GM10248 (cell line): ENCODE results near the gene GTF2H2.
"Not testable (repeated sequence)": the region's sequence is repeated elsewhere in the genome, so short reads cannot be mapped to it uniquely, and the experiment has no call there.

ENCODE experiments used
- CTCF ChIA-PET: fragments of 300-600 bp; sonication (Branson Sonifier 250); formaldehyde crosslinking; extraction: SDS; loops from one replicate; lab custom pipeline; 2021; ENCODE audit warnings: antibody characterized with exemption; lab: Yijun Ruan, JAX
- POLR2A ChIA-PET: fragments of 350-650 bp; sonication (Branson Sonifier 250); formaldehyde crosslinking; extraction: SDS; loops from one replicate; lab custom pipeline; 2020; ENCODE audit warnings: antibody characterized with exemption; lab: Yijun Ruan, JAX
- DNase-seq: peaks from one replicate; pipeline ENCODE4 v3.0.0; 2012; ENCODE audit errors: extremely low spot score
- TF ChIP-seq, protein P1 (sequence below): IDR thresholded peaks from 2 replicates; pipeline ENCODE4 v1.5.1; 2012; ENCODE audit warnings: mild to moderate bottlenecking, low read depth; ENCODE audit errors: extremely low read depth, missing control alignments, control extremely low read depth

Gene GTF2H2

DNA sequence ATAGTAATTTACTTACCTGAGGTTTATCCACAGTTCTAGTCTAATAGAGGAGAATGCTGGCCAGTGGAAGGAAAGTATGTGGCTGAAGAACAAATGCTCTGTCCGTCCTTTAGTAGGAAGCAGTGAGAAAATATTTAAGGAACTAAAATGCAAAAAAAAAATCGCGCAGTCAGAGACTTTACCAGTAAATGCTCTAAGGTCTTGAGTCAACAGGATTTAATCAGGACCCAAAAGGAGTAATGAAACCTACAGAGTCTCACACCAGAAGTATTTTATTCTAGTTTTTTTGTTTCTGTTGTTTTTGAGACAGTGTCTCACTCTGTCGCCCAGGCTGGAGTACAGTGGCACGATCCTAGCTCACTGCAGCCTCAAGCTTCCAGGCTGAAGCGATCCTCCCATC is 46.8 kb downstream of the GTF2H2 start:
- POLR2A ChIA-PET, CTCF ChIA-PET, DNase-seq: not testable (repeated sequence)

DNA sequence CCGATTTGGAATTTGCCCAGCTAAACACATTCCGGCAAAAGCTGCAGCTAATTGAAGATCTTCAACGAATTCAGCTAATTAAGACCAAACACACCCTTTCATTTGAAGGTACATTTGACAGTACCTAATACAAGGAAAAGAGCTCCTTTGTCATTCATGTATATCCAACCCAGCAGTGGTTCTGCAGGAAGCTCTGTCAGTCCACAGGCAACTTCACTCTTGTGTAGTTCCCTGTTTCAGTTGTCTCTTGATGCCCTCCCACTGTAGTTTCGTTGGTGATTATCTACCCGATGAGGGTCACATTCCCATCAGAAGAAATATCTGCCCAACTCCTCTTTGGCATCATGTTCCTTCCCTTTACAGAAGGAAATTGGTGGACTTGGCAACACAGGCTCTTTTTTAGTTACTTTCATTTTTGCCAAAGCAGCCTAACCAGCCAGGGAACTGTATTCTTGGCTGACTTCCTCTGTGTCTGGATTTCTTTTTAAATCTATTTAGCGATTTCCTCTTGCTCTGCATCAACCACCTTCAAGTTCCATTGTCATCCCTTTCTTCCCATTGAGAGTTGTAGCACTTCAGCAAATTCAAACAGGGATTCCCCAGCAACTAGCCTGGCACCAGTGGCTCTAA is 49.0 kb downstream of the GTF2H2 start:
- DNase-seq, POLR2A ChIA-PET, CTCF ChIA-PET: not testable (repeated sequence)

DNA sequence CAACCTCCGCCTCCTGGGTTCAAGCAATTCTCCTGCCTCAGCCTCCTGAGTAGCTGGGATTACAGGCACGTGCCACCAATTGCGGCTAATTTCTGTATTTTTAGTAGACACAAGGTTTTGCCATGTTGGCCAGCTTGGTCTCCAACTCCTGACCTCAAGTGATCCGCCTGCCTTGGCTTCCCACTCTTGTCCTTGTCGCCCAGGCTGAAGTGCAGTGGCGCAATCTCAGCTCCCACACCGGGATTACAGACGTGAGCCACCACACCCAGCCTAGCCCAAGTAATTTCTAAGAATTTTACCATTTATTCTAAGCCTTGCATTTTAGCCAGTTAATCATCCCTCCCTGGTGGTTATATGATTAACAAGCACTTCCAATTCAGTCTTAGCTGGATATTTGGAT is 53.3 kb downstream of the GTF2H2 start:
- no peak for DNase-seq
- TF ChIP-seq, protein P1, sequence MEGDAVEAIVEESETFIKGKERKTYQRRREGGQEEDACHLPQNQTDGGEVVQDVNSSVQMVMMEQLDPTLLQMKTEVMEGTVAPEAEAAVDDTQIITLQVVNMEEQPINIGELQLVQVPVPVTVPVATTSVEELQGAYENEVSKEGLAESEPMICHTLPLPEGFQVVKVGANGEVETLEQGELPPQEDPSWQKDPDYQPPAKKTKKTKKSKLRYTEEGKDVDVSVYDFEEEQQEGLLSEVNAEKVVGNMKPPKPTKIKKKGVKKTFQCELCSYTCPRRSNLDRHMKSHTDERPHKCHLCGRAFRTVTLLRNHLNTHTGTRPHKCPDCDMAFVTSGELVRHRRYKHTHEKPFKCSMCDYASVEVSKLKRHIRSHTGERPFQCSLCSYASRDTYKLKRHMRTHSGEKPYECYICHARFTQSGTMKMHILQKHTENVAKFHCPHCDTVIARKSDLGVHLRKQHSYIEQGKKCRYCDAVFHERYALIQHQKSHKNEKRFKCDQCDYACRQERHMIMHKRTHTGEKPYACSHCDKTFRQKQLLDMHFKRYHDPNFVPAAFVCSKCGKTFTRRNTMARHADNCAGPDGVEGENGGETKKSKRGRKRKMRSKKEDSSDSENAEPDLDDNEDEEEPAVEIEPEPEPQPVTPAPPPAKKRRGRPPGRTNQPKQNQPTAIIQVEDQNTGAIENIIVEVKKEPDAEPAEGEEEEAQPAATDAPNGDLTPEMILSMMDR, result no peak
- POLR2A ChIA-PET, result no interaction called here
- CTCF ChIA-PET, result no interaction called here

DNA sequence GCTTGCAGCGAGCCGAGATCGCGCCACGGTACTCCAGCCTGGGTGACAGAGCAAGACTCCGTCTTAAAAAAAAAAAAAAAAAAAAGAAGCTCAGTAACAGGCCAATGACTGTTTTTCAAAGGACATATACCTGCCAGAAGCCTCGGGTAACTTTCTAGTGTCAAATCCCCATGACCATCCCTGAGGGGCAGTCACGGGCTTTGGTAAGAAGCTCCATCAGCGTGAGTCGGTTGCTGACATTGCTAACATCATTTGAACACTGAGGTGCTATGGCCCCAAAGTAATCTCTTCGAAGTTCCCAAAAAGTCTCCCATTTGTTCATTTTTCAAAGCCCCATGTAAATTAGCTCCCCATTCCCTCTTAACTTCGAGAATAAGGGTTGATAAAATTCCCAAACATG is 53.9 kb downstream of the GTF2H2 start:
- CTCF ChIA-PET, result no interaction called here
- DNase-seq, result no peak
- TF ChIP-seq, protein P1, result no peak
- POLR2A ChIA-PET, result no interaction called here

DNA sequence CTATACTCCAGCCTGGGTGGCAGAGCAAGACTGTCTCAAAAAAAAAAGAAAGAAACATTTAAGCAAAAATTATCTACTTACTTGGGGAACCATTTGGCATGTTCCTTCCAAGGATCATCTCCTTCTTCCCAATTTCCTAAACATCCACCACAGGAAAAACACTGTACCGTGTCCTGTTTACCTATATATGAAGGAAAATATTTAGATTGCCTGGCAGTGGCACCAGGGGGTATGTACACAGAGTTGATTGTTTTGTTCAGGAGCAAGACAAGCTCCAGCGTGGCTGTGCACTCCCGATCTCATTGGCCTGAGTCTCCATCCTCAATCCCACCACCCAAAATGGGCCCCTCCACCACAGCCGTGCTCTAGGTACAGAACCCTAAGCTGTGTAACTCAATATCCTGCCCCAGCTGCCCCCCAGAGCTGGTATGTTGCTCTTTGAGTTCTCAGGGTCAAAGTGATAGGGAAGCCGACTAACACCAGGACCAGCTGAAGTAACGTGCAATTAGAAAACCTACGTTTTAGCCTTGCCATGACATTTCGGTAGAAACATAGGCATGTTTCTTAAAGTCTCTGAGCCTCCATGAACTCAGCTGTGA is 56.2 kb downstream of the GTF2H2 start:
- CTCF ChIA-PET, result no interaction called here

DNA sequence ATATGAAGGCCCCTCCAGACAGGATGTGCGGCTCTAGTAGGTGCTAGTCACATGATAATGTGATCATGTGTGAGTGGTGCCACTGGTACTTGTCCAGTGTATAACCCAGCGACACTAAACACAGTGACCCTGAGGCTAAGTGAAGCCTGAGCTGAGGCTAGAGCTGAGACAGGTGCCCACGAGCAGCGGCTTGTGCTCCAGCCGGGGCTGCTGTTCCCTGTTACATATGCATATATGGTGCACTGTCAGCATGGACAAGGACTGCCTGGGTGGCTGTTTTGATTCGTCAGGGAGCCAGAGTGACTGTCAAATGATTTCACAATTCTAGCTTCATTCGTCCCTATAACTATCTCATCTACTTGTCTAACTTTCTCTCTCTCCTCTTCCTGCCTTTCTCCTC is 60.5 kb downstream of the GTF2H2 start:
- CTCF ChIA-PET, POLR2A ChIA-PET, DNase-seq: not testable (repeated sequence)

More for the DNA sequence above, 56.2 kb downstream of the GTF2H2 start:
- POLR2A ChIA-PET, result no interaction called here
- TF ChIP-seq, protein P1, result no peak
- no peak for DNase-seq
